Mucosa of rectum (tissue), 2 donors: Measurements from ENCODE around the gene EML1.

Experiments used
- H3K27ac ChIP-seq, 2 donors: one replicate each; pipeline ENCODE4 v1.7.0; 2013; ENCODE audit warnings: inconsistent platforms in 2 of 2, low read depth in 2 of 2, low read length in 2 of 2
- H3K27me3 ChIP-seq, 2 donors: one replicate each; pipeline ENCODE4 v1.7.0; 2013; ENCODE audit warnings: low read length in 2 of 2; ENCODE audit not compliant: control insufficient read depth in 2 of 2, insufficient read depth in 2 of 2
- H3K36me3 ChIP-seq, 2 donors: one replicate each; pipeline ENCODE4 v1.7.0; 2013; ENCODE audit warnings: low read length in 2 of 2; ENCODE audit not compliant: control insufficient read depth in 2 of 2, insufficient read depth in 2 of 2
- H3K4me1 ChIP-seq, 2 donors: one replicate each; pipeline ENCODE4 v1.7.0; 2013; ENCODE audit warnings: low read length in 2 of 2, mild to moderate bottlenecking in 1 of 2; ENCODE audit not compliant: control insufficient read depth in 2 of 2, insufficient read depth in 2 of 2
- H3K4me3 ChIP-seq, 2 donors: one replicate each; pipeline ENCODE4 v1.7.0; 2013; ENCODE audit warnings: low read length in 2 of 2
- H3K9ac ChIP-seq, 2 donors: one replicate each; pipeline ENCODE4 v1.7.0; 2013; ENCODE audit warnings: low read length in 2 of 2, low read depth in 1 of 2, mild to moderate bottlenecking in 1 of 2
- H3K9me3 ChIP-seq, 2 donors: one replicate each; pipeline ENCODE4 v1.7.0; 2013; ENCODE audit warnings: low read length in 2 of 2; ENCODE audit not compliant: control insufficient read depth in 2 of 2
- donor health status: healthy.
- donor health status: Normal muscosa, but diverticular disease.

EML1 gene

GRCh38 chr14:99790978-99791376, 2.2 kb upstream of the EML1 start:
- Histone ChIP-seq H3K9me3 (no peaks in the 10 kb centered on the region), H3K27me3 (peaks cover 22 to 25% of the 10 kb centered on the region in 2 donors), H3K27ac (no peak overlapping the region), H3K9ac (no peak overlapping the region), H3K4me1 (peaks cover 0 to 4% of the 10 kb centered on the region in 2 donors), H3K4me3 (no peak overlapping the region), H3K36me3 (no peaks in the 10 kb centered on the region)

- Histone ChIP-seq H3K9ac (no peak overlapping the region), H3K9me3 (no peaks in the 10 kb centered on the region), H3K27me3 (peaks cover 22 to 25% of the 10 kb centered on the region in 2 donors), H3K36me3 (no peaks in the 10 kb centered on the region), H3K4me3 (no peak overlapping the region), H3K4me1 (peaks cover 0 to 4% of the 10 kb centered on the region in 2 donors), H3K27ac (no peak overlapping the region)
Measured at GRCh38 chr14:99791476-99792209, 1.6 kb upstream of the EML1 start.

GRCh38 chr14:99792210-99792535, 1.0 kb upstream of the EML1 start:
- Histone ChIP-seq H3K9me3 (no peaks in the 10 kb centered on the region), H3K27me3 (peaks cover 22 to 25% of the 10 kb centered on the region in 2 donors), H3K36me3 (no peaks in the 10 kb centered on the region), H3K9ac (no peak overlapping the region), H3K4me1 (peaks cover 0 to 4% of the 10 kb centered on the region in 2 donors), H3K27ac (peak overlapping the region in 1 of 2 donors; percentile 71), H3K4me3 (no peak overlapping the region)

- Histone ChIP-seq H3K27ac (peak overlapping the region; percentile 61 to 71), H3K4me3 (peak overlapping the region; percentile 53 to 63), H3K9me3 (no peaks in the 10 kb centered on the region), H3K27me3 (peaks cover 22 to 25% of the 10 kb centered on the region in 2 donors), H3K36me3 (no peaks in the 10 kb centered on the region), H3K4me1 (peaks cover 0 to 4% of the 10 kb centered on the region in 2 donors), H3K9ac (peak overlapping the region in 1 of 2 donors; percentile 31)
Measured at GRCh38 chr14:99792551-99793212, 531 bp upstream of the EML1 start.

GRCh38 chr14:99794151-99794780, 1.1 kb downstream of the EML1 start:
- no peaks in the 10 kb centered on the region for H3K9me3 ChIP-seq
- no peaks in the 10 kb centered on the region for H3K36me3 ChIP-seq
- H3K4me1 ChIP-seq: peaks cover 0 to 4% of the 10 kb centered on the region in 2 donors
- H3K27me3 ChIP-seq: peaks cover 22 to 25% of the 10 kb centered on the region in 2 donors
- no peak overlapping the region for H3K27ac ChIP-seq
- peak overlapping the region; percentile 44 to 66 for H3K4me3 ChIP-seq
- H3K9ac ChIP-seq: no peak overlapping the region

- Histone ChIP-seq H3K4me3 (no peak overlapping the region), H3K4me1 (peaks cover 0 to 4% of the 10 kb centered on the region in 2 donors), H3K36me3 (no peaks in the 10 kb centered on the region), H3K9ac (no peak overlapping the region), H3K27me3 (peaks cover 22 to 25% of the 10 kb centered on the region in 2 donors), H3K27ac (no peak overlapping the region), H3K9me3 (no peaks in the 10 kb centered on the region)
Measured at GRCh38 chr14:99795046-99795445, 1.8 kb downstream of the EML1 start.

- H3K4me1 ChIP-seq: peaks cover 0 to 4% of the 10 kb centered on the region in 2 donors
- no peaks in the 10 kb centered on the region for H3K36me3 ChIP-seq
- H3K27ac ChIP-seq: no peak overlapping the region
- H3K27me3 ChIP-seq: peaks cover 14 to 19% of the 10 kb centered on the region in 2 donors
- H3K9me3 ChIP-seq: no peaks in the 10 kb centered on the region
- no peak overlapping the region for H3K9ac ChIP-seq
- H3K4me3 ChIP-seq: no peak overlapping the region
Measured at GRCh38 chr14:99797231-99797630, 4.0 kb downstream of the EML1 start.

- Histone ChIP-seq H3K36me3 (no peaks in the 10 kb centered on the region), H3K27me3 (peaks cover 4% of the 10 kb centered on the region in 2 donors), H3K4me1 (no peaks in the 10 kb centered on the region), H3K27ac (no peak overlapping the region), H3K4me3 (no peak overlapping the region), H3K9ac (no peak overlapping the region), H3K9me3 (no peaks in the 10 kb centered on the region)
Measured at GRCh38 chr14:99800781-99801180, 7.6 kb downstream of the EML1 start.

- peaks cover 0 to 4% of the 10 kb centered on the region in 2 donors for H3K27me3 ChIP-seq
- no peaks in the 10 kb centered on the region for H3K36me3 ChIP-seq
- H3K4me3 ChIP-seq: no peak overlapping the region
- H3K27ac ChIP-seq: no peak overlapping the region
- no peaks in the 10 kb centered on the region for H3K4me1 ChIP-seq
- H3K9ac ChIP-seq: no peak overlapping the region
- no peaks in the 10 kb centered on the region for H3K9me3 ChIP-seq
Measured at GRCh38 chr14:99802301-99803105, 9.3 kb downstream of the EML1 start.
